Limb (tissue), 2 donors: Measurements from ENCODE around the gene RAP1GAP.

Source experiments
- DNase-seq, 2 donors: peaks; one replicate each; pipeline ENCODE4 v3.0.0-alpha.2; 2016; ENCODE audit errors: extremely low spot score in 2 of 2

RAP1GAP gene

DNA sequence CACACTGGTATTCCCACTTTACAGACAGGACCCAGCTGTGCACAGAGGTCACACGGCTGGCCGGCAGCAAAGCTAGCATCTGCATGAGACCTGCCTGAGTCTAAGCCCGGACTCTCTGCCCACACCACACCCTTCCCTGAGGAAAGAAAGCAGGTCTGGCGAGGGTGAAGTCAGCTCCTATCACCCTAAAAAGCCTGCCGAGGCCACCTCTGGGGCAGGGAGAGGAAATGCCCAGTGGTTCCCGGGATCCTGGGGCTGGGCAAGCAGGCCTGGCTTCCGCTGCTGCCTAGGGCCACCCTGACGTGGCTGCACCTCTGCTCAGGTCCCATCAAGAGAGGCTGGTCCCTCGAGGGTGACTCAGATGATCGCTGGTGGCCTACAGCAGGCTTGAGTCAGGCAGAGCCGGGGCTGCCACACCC is 42.2 kb downstream of the RAP1GAP start:
- DNase-seq, result no peak

GRCh38 chr1:21625390-21626190 is 43.6 kb downstream of the RAP1GAP start:
- DNase-seq, result no peak

- DNase-seq, result no peak
Measured at GRCh38 chr1:21624571-21625389, 44.4 kb downstream of the RAP1GAP start.

DNA sequence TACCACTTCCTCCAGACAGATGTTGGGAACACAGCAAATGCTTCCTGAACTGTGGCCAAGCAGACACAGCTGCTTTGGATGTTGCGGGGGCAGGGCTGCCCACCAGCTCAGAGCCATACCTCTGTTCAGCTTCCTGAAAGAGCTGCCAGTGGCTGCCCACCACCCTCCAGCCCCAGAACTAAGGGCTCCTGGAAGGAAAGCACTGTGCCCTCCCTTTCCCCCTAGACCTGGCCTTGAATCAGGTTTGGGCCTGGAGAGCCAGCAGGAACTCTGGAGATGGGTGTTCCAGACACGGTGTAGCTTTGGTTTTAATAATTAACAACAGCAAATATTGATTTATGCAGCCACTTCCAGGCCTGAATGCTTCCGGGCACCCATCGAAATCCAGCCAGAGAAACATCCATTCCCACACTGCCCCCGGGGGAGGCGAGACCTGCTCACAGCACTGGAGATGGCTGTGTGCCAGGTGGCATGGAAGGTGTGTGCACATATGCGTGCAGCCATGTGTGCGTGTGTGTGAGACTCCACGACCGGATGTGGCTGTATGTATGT is 45.7 kb downstream of the RAP1GAP start:
- no peak for DNase-seq

- DNase-seq, result peak in 1 of 2 donors; percentile 68
Measured at GRCh38 chr1:21622466-21623315, 46.5 kb downstream of the RAP1GAP start.

DNA sequence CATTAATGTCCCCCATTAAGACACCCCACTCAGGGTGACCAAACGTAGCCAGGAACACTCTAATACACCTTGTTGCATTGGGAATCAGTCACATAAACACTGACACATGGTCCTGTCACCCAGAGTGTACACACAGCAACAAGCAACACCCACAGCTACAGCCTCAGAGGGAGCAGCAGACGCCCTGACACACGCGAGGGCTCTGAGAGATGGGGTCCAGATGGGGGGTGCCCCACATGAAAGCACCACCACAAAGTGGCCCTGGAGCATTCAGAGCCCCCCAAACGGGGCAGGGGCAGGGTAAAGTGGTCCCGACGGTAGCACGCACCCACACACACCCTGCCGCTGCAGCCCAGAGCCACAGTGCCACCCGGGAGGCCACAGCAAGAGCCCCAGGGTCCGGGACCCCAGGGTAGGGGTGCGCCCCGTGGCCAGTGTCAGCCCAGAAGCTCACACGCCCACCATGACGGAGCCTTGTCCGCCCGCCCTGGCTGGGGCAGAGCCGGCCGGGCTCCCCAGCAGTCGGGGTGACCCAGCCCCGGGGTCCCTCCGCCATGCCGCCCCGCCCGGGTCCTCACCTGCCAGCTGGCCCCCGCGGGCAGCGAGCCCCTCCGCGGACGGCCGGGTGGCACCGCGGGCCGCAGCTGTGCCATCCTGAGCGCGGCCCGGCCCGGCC is 47.3 kb downstream of the RAP1GAP start:
- DNase-seq, result no peak

- DNase-seq, result no peak
Measured at GRCh38 chr1:21621051-21621450, 48.1 kb downstream of the RAP1GAP start.

DNA sequence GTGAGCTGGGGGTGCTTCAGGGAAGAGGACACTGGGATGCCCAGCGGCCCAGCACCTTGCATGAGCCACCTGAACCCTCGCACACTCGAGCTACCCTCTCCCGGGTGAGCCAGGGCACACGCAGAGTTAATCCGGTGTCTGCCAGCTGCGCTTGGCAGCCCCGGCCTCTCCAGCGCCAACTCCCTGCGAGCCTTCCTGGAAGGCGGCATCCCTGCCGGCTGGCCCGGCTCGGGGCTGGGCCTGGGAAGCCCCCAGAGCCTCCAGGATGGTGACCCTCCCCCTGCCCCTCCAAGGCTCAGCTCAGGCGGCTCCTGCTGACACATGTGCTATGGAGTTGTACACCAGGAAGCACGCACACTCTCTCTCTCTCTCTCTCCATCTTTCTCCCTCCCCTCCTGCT is 48.7 kb downstream of the RAP1GAP start:
- DNase-seq, result peak in 1 of 2 donors; percentile 69

GRCh38 chr1:21620011-21620410 is 49.1 kb downstream of the RAP1GAP start:
- DNase-seq, result no peak

- no peak for DNase-seq
Measured at GRCh38 chr1:21619375-21619947, 49.7 kb downstream of the RAP1GAP start.

DNA sequence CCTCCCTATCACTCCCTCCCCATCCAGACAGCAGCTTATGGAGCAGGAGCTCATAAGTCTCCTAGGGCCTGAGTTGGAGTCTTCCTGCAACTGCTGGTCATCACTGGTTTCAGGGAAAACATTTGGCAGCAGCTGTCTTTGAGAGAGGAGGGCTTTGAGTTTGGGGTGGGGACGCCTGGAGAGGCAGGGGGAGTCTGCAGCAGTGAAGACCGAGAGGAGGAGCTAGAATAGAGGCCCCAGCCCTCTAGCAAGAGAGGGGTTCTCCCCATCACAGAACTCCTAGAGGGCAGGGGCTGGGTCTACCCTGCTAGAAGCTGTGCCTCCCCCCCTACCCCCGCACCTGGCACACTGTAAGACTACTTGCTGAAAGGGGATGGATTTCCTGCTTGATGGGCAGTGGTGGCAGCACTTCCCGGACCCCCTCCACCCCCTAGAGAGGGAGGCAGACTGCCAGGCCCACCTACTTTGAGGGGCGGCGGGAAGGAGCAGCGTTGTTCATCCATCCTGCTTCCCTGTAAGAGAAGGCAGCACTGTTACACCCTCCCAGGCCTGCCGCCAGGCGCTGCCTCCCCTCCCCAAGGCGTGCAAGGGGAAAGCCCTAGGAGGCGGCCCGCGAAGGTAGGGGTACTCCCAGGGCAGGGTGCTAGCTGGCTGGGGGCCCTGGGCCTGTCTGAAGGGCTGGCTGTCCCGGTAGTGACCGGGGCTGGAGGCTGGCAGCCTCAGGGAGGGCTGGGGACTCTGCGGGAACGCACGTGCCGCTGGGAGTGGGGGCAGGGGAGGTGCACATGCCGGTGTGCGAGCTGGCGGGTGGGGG is 50.4 kb downstream of the RAP1GAP start:
- peak in 1 of 2 donors; percentile 73 for DNase-seq

GRCh38 chr1:21618059-21618458 is 51.1 kb downstream of the RAP1GAP start:
- no peak for DNase-seq

DNA sequence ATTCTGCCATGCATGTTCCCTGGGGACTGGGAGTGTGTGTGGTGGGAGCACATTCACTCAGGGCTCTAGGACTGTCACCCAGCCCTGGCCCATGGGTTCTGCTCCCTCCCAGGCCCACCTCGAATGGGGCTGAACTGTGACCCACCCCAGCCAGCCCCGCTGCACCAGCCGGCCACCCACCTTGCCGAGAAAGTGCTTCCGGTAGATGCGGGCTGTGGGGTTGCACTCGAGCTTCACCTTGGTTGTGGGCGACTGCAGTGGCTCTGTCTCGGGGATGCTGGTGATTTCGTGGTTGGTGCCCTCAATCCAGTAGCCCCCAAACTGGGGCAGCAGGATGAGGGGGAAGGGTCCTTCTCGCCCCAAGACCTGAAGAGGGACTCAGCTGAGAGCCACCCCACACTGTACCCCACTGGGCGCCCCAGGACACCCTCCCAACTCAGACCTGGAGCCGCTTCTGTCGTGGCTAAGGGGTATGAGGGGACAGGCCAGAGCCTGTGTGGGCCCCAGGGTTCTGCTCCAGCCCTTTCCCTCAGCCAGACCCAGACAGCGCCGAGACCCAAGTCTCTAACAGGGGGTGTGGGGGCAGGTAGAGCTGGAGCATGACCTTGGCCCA is 51.9 kb downstream of the RAP1GAP start:
- no peak for DNase-seq

GRCh38 chr1:21616372-21616771 is 52.8 kb downstream of the RAP1GAP start:
- no peak for DNase-seq

DNA sequence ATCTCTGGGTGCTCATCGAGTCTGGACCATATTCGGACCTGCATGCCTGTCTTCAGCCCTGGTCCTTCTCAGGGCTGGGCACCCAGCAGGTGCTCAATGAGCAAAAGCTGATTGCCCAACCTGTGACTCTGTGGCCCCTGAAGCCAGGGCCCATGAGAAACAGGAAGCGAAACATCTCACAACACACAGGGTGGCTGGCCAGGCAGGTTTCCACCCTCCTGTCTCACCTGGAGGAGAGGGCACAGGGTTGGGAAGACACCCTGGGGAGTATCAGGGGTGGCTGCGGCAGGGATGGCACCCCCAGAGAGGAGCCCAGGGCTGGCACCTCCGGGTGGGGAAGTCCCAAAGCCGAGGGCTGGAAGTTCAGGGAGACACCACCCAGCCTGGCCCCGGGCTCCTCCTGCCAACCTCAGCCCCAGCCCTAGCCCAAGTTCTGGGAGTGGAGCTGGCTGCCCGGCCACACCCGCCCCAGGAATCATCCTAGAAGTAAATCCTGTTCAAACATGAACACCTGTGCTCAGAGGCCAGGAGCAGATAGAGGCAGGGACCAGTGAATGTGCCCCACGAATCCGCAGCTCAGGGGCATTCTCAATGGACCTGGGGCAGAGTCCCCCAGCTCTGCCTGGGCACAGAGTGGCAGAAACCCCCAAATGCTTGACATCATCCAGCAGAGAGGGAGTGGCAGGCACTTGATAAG is 54.6 kb downstream of the RAP1GAP start:
- DNase-seq, result no peak

DNA sequence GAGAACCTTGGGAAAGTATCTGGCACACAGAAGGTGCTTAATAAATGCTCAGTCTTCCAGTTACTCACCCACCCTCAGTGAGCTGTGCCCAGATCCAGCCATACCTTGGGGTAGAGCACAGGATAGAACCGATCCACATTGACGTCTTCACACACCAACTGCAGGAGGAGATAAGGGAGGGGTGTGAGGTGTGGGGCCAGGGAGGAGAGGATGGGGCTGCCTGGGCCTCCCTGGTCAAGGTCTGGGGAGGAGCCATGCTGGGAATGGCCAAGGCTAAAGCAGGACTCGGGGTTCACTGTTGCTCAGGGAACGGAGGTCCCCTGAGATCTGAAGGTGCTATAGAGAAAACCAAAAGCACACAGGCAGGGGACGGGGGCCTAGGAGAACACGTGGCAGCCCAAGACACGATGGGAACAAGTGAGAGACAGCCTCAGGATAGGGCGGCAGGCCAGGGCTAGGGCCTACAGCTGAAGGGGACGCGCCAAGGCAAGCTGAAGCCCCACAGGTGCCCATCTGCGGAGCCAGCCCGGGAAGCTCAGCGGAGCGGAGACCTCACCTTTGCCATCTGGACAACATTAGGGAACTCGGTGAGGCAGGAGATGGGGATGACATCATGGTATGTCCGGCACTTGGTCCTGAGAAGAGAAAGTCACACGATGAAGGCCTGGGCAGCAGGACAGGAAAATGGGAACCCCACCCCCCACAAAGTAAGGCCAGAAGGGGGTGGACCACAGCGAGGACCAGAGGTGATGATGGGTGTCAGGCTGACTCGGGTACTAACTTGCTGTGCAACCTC is 55.9 kb downstream of the RAP1GAP start:
- no peak for DNase-seq

- no peak for DNase-seq
Measured at GRCh38 chr1:21612057-21612456, 57.1 kb downstream of the RAP1GAP start.
